ENCODE measurements around the gene RBMX.

DNA sequence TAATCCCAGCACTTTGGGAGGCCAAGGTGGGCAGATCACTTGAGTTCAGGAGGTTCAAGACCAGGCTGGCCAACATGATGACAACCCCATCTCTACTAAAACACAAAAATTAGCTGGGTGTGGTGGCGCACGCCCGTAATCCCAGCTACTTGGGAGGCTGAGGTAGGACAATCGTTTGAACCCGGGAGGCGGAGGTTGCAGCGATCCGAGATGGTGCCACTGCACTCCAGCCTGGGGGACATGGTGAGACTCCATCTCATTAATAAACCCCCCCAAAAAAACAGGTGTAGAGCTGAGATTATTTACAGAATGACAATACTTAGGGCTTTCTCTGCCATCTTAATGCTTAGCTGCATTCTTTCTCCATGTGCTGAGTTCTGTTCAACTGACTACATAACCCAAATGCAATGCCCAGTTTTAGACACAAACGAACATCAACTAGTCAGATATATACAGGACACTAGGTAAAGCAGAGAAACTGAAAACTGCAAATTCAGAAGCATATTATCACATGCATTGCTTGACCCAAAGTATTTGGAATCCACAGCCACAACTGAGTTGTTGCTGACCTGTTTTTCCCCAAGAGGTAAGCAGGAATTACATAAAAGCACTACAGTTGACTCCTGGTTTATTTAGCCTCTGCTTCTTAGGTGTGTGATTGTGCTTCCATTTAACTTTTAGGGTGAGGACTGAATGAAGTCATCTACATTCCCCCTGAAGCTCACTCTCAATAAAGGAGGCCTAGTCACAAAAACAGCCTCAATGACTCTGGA is 12.1 kb downstream of the RBMX start:
- no peak for TF ChIP-seq POLR2AphosphoS5 (IDR thresholded peaks at IDR 0.05; ENCODE audit: low read depth)
- no peak for TF ChIP-seq ZNF114 (CRISPR knock-in tag; IDR thresholded peaks at IDR 0.05)
- TF ChIP-seq EZH2 (IDR thresholded peaks at IDR 0.05; ENCODE audit: low read depth, unreplicated experiment) = no peak
- TF ChIP-seq, protein P1, sequence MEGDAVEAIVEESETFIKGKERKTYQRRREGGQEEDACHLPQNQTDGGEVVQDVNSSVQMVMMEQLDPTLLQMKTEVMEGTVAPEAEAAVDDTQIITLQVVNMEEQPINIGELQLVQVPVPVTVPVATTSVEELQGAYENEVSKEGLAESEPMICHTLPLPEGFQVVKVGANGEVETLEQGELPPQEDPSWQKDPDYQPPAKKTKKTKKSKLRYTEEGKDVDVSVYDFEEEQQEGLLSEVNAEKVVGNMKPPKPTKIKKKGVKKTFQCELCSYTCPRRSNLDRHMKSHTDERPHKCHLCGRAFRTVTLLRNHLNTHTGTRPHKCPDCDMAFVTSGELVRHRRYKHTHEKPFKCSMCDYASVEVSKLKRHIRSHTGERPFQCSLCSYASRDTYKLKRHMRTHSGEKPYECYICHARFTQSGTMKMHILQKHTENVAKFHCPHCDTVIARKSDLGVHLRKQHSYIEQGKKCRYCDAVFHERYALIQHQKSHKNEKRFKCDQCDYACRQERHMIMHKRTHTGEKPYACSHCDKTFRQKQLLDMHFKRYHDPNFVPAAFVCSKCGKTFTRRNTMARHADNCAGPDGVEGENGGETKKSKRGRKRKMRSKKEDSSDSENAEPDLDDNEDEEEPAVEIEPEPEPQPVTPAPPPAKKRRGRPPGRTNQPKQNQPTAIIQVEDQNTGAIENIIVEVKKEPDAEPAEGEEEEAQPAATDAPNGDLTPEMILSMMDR (conservative IDR thresholded peaks at IDR 0.05; ENCODE audit: low read depth in 2 of 2) = no peak
- TF ChIP-seq EZH2phosphoT487 (IDR thresholded peaks at IDR 0.05; ENCODE audit: unreplicated experiment) = no peak
